Umbilical cord (tissue), 2 donors: ENCODE results near the gene PGM3. TPM values are rescaled to one million over a fixed set of nuclear protein-coding genes. Genes with fewer than 3 reads are reported as not detected.

Source experiments
- DNase-seq: peaks from one replicate; pipeline ENCODE4 v3.0.0-alpha.2; 2015; ENCODE audit warnings: low spot score
- total RNA-seq: library from RNA; depleted of rRNA; stranded (reverse); fragments of >200 nt; gene quantifications from one replicate; pipeline ENCODE4 v1.2.3, GENCODE V29; 2014; ENCODE audit warnings: low replicate concordance; ENCODE audit not compliant: insufficient read depth

The PGM3 gene
- total RNA-seq, 1 donor from 2014 or later, result 99.9 TPM

GRCh38 chr6:83119742-83120300 is 73.2 kb downstream of the PGM3 start:
- no peak for DNase-seq

GRCh38 chr6:83117802-83118201 is 75.3 kb downstream of the PGM3 start:
- no peak for DNase-seq

Other genes with a start within 250 kb of the PGM3 start
- 16.6 TPM for gene UBE3D, start 127.4 kb downstream of the PGM3 start, total RNA-seq
- 31.8 TPM for gene DOP1A, start 125.6 kb downstream of the PGM3 start, total RNA-seq
- 6.0 TPM for gene RWDD2A, start 92 bp upstream of the PGM3 start, total RNA-seq
- 6.5 TPM for gene ME1, start 237.8 kb upstream of the PGM3 start, total RNA-seq